ENCODE data around the gene PATE1. TPM values are rescaled to one million over a fixed set of nuclear protein-coding genes. Genes with fewer than 3 reads are reported as not detected.

The PATE1 gene
- total RNA-seq, 1 experiment from 2014 or later, result not detected

- no peak for ATAC-seq
Measured at GRCh38 chr11:125784678-125785077, 38.6 kb downstream of the PATE1 start.

More at GRCh38 chr11:125784678-125785077, 38.6 kb downstream of the PATE1 start:
- Histone ChIP-seq H3K9me3 (ENCODE audit: control insufficient read depth in 1 of 2, insufficient read depth in 1 of 2, low read depth in 1 of 2, low read length in 2 of 2) (no peaks in the 10 kb centered on the region), H4K20me1 (ENCODE audit: insufficient read depth) (no peaks in the 10 kb centered on the region), H3K4me3 (replicated peaks in 1 of 2; ENCODE audit: low read depth in 1 of 2, low read length in 2 of 2) (no peak overlapping the region), H3K4me1 (ENCODE audit: control insufficient read depth in 1 of 2, insufficient read depth in 2 of 2, low read length in 2 of 2) (no peaks in the 10 kb centered on the region), H3K79me2 (ENCODE audit: insufficient read depth, low read length) (no peaks in the 10 kb centered on the region), H3K4me2 (ENCODE audit: low read length) (no peak overlapping the region), H3K9me2 (ENCODE audit: insufficient read depth) (no peaks in the 10 kb centered on the region), H3K36me3 (ENCODE audit: control insufficient read depth in 1 of 2, insufficient read depth in 2 of 2, low read length in 2 of 2) (no peaks in the 10 kb centered on the region), H2AFZ (ENCODE audit: low read depth, low read length, poor library complexity, severe bottlenecking) (no peak overlapping the region), H3K9ac (ENCODE audit: low read length) (no peak overlapping the region), H3K27me3 (ENCODE audit: insufficient read depth, low read length) (peaks cover 10% of the 10 kb centered on the region), H3K27ac (ENCODE audit: low read depth, low read length) (no peak overlapping the region)
- no peak for DNase-seq (ENCODE audit: low read depth, low spot score)
- intact Hi-C loops (cut with micrococcal nuclease), result no loop called here
- POLR2A ChIA-PET, result no interaction called here
- CTCF ChIA-PET, result no interaction called here
- TF ChIP-seq ATF3 (IDR thresholded peaks at IDR 0.05) (no peak), POLR2AphosphoS5 (IDR thresholded peaks at IDR 0.05; ENCODE audit: low read depth, low read length) (no peak), TCF7L2 (IDR thresholded peaks at IDR 0.05; ENCODE audit: borderline replicate concordance, extremely low read depth, insufficient read depth, insufficient read length) (no peak), JUND (IDR thresholded peaks at IDR 0.05) (no peak), SIN3A (IDR thresholded peaks at IDR 0.05; ENCODE audit: low read depth) (no peak), ELF1 (IDR thresholded peaks at IDR 0.05; ENCODE audit: borderline replicate concordance, low read depth) (no peak), POLR2A (IDR thresholded peaks at IDR 0.05; ENCODE audit: borderline replicate concordance, extremely low read depth, insufficient read depth, insufficient read length) (no peak), EZH2phosphoT487 (IDR thresholded peaks at IDR 0.05; ENCODE audit: borderline replicate concordance) (no peak), ZFX (IDR thresholded peaks at IDR 0.05) (no peak), EZH2 (IDR thresholded peaks at IDR 0.05) (no peak), ZBTB33 (IDR thresholded peaks at IDR 0.05; ENCODE audit: extremely low read depth, insufficient replicate concordance, low read length) (no peak), RAD21 (IDR thresholded peaks at IDR 0.05; ENCODE audit: low read depth) (no peak), MAX (IDR thresholded peaks at IDR 0.05) (no peak)
- no TSS peak for BruUV-seq (replicated peaks)
- RAD21 ChIA-PET (ENCODE audit: low non-redundant PET in 1 of 2, low total read pairs in 2 of 2, uncharacterized antibody in 2 of 2, unreplicated experiment in 2 of 2), result no interaction called here

Measured in HCT116 (cell line).